GF-D8 (cell line): ENCODE measurements around the gene BUB1.
"Not testable (repeated sequence)": the region's sequence is repeated elsewhere in the genome, so short reads cannot be mapped to it uniquely, and the experiment has no call there.

ENCODE experiments used
- DNase-seq: peaks from one replicate; lab custom pipeline; 2025; lab: John Stamatoyannopoulos, UW

Gene BUB1

GRCh38 chr2:110677530-110678456 lies at the start of gene BUB1:
Gene BUB1, minus strand, starts transcription at chr2:110678063. Its CDS starts 68 bp downstream, at chr2:110677995.
- peak; percentile 89 for DNase-seq

- no peak for DNase-seq
Measured at GRCh38 chr2:110726285-110726684, 48.4 kb upstream of the BUB1 start.

- no peak for DNase-seq
Measured at GRCh38 chr2:110725859-110726258, 48.0 kb upstream of the BUB1 start.

DNA sequence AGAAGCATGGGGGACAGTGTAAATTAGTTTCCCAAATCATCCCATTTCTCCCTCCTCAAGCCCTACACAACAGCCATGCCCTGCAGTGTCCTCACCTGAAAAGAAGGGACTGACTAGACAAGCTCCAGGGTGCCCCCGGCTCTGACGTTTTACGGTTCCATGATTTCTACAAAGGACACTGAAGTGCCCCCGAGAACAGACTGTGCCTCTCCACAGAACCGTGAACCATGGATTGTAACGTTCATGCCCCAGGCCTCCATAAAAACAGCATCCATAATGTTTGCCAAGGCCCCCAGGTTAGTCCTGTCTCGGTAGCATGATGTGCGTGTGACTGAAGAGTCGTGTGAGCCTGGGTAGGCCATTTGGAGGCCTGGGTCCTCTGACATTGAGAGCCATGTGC lies 47.5 kb upstream of the BUB1 start:
- no peak for DNase-seq

- no peak for DNase-seq
Measured at GRCh38 chr2:110724820-110725219, 47.0 kb upstream of the BUB1 start.

DNA sequence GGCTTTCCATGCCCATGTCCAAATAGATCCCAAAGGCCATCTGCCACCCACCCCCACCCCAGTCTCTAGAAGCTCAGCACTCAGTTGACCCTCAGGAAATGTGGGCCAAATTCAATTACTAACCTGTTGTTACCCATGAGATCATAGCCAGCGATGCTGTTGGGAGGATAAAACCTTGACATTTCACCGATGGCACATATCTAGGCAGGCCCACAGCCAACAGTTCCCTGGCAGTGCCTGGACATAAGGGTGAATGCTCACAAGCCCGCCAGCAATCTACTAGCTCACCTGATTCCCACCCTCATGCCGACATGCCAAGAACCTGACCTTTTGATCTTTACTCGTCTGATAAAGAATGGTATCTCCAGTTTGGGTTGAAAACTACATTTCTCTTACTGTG lies 42.7 kb upstream of the BUB1 start:
- DNase-seq: no peak

DNA sequence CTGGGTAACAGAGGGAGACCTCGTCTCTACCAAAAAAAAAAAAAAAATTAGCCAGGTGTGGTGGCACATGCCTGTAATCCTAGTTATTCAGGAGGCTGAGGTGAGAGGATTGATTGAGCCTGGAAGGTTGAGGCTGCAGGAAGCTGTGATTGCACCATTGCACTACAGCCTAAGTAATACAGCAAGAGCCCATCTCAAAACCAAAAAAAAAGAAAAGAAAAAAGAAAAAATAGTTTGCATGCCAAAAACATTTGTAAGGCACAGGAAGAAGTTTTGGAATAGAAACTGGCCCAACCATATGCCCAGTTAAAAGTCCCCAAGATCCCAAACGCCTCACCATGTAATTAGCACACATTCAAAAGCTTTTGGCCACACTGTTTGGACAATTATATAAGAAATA lies 41.1 kb upstream of the BUB1 start:
- no peak for DNase-seq

- DNase-seq: no peak
Measured at GRCh38 chr2:110718382-110718781, 40.5 kb upstream of the BUB1 start.

- no peak for DNase-seq
Measured at GRCh38 chr2:110717734-110718133, 39.9 kb upstream of the BUB1 start.

- no peak for DNase-seq
Measured at GRCh38 chr2:110716959-110717645, 39.2 kb upstream of the BUB1 start.

DNA sequence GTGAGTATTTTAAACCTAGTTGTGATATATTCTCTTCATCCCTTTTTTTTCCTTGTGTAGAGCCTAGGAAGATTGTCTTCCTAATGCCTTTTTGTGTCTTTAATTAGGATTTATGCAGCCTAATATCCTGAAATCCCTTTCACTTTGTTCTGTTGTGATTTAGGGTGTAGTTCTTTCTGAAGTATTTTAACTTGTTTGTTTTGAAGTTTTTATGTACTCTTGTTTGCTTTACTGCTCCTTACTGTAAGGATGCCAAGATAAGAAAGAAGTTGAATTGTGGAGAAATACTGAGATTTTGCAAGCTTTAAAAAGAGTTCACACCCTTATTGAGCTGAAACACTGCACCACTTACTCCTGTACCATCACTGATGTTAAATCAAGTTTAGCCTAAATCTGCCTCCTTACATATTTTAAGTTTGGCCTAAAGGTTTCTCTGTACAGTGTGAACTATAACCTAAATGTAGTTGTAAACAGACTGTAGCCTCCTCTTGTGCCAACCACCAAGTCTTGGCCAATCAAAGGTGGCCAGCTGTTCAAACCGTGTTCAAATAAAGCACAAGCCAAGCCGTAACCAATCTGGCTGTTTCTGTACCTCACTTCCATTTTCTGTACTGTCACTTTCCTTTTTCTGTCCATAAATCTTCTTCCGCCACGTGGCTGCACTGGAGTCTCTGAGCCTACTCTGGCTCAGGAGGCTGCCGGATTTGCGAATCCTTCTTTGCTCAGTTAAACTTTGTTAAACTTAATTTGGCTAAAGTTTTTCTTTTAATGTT lies 36.8 kb upstream of the BUB1 start:
- no peak for DNase-seq

DNA sequence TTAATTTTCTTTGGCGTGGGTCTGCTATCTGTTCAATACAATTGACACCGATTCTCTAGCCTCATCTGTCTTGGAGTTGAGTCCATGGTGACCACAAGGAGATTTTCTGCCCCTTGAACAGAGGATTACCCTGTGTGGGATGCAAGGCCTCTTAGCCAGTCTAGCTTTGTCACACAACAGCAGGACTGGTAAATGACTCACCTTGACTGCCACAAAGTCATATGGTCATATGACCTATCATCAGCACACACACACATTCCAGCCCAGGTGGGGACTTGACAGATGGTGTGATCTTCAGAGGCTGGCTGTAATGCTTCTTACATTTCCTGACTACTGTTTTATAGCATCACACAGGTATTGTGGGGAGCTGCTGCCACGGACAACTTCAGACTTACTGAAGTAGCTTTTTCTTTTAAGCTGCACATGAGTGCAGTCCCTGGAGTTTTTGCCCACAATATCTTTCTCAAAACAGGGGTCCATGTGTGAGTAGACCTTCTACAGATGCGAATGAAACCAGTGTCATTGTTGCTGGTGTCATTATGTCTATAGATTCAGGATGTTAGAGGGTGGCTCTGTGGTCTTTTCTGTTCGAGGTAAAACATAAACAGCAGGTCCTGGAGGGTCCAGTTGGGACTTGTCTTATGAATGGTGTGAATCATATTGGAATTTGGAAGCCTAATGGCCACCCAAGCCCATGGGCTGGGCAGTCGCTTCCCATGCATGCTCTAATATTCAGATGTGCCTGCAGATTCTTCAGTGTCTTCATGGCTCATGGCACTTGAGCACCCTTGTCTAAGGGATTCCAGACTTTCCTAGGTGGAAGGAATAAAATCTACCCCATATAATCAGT lies 35.9 kb upstream of the BUB1 start:
- no peak for DNase-seq

- DNase-seq: no peak
Measured at GRCh38 chr2:110712737-110713136, 34.9 kb upstream of the BUB1 start.

DNA sequence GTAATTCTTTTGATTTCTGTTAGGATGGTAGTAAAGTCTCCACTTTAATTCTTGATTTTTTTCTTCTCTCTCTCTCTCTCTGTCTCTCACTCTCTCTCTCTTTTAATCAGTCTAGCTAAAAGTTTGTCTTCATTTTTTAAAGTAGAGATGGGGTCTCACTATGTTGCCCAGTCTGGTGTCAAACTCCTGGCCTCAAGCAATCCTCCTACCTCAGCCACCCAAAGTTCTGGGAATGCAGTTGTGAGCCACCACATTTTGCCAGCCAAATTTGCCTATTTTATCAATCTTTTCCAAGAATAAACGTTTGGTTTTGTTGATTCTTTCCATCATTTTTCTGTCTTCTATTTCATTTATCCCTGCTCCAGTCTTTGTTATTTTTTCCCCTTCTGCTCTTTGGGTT lies 30.6 kb upstream of the BUB1 start:
- DNase-seq: no peak

DNA sequence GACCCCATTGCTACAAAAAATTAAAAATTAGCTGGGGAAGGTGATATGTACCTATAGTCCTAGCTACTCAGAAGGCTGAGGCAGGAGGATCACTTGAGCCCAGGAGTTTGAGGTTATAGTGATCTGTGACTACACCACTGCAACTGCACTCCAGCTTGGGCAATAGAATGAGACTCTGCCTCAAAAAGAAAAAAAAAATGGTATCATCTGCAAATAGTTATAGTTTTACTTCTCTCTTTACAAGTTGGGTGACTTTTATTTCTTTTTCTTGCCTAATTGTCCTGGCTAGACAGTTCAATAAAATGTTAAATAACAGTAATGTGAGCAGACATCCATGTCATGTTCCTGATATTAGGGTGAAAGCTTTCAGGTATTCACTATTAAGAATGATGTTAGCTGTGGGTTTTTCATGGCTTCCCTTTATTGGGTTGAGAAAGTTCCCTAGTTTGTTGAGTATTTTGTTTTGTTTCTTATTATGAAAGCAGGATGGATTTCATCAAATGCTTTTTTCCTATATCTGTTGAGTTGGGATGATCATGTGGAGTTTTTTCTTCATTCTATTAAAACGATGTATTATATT lies 29.6 kb upstream of the BUB1 start:
- DNase-seq: no peak

DNA sequence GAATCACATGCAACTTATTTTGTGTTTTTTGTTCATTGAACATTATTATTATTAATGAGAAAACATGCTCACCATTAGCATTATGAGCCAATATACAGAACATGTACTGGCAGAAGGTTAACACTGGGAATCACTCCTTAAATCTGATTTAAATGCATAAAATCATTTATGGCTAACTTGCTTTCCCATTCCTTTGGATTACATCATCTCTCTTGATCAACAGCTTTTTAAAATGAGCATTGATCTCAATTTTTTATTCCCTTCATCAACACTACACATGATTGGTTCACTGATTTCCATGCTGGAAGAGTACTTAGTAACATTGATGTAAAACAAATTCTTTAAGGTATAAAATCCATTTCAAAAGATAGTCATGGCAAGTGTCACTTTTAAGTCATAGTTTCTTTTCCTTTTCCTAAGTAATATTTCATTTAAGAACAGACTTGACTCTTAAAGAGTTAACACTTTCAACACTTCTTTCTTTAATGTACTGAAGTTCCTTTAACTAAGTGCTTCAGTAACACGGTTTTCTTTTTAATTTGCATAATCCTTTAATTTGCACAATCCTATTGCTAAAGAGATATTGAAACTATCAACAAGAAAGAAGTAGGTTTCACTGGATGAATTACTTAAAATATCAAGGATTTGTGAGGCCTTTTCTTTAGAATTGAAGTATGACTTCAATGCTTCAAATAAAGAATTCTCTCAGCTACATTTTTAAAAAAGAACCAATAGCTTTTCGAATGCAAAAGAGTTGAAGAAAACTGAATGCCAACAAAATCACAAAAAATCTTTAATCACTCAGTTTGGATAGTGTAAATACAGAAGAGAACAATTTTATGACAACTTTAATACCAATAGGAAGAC lies 24.9 kb upstream of the BUB1 start:
- no peak for DNase-seq

DNA sequence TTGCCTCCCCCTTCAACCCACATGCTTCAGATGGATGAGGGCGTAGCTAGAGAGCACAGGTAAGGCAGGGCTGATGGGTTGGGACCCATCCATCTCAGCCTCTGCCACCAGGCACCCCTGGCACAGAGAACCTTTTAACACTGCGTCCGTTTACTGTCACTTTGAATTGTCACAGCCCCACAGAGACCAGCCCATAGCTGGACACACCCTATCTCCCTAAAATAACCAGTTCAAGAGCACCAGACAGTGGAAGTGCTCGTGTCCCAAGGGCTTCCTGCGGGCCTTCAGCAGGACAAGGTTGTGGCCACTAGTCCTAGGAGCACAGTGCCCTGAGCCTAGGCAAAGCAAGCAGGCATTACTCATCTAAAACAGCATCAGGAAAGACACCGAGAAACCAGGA lies 20.4 kb upstream of the BUB1 start:
- DNase-seq: not testable (repeated sequence)

DNA sequence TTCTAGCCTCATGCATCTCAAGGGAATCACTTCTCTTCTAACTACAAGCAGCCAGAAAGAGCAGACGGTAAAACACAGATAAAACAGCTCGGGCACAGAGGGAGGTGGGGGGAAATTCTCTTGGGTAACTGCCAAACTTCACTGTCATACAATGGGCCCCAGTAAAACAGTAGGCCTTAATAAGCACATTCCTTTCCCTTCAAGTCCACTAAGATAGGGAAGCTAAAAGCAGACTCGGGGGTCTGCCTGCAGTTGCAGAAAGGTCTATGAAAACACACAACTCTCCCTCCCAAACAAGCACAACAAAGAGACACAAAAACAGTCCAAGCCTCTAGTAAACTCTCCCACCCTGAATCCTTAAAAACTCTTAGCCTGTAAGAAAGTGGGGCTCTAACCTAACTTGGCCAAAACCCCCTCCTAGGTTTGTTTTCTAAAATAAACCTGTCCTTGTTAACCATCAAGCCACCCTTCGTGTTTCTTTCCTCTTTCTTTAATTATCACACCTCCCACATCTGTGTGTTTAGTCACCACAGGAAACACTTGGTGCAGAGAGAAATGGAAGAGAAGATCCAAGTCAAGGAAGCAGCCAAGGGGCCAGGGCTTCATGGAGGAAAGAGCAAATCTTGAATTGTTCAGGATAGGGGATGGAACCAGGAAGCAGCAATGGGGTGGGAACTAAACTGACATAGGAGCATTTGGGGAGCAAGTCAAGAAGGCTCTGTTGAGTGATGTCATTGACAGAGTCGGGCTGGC lies 17.5 kb upstream of the BUB1 start:
- not testable (repeated sequence) for DNase-seq

- no peak for DNase-seq
Measured at GRCh38 chr2:110691612-110692258, 13.9 kb upstream of the BUB1 start.
